GM18526 (cell line): ENCODE results near the gene CLN6.

ENCODE experiments used
- POLR2A ChIP-seq: IDR thresholded peaks from 3 replicates; pipeline ENCODE4 v1.6.1; 2011; ENCODE audit not compliant: insufficient read length; ENCODE audit errors: extremely low read depth

Gene CLN6

DNA sequence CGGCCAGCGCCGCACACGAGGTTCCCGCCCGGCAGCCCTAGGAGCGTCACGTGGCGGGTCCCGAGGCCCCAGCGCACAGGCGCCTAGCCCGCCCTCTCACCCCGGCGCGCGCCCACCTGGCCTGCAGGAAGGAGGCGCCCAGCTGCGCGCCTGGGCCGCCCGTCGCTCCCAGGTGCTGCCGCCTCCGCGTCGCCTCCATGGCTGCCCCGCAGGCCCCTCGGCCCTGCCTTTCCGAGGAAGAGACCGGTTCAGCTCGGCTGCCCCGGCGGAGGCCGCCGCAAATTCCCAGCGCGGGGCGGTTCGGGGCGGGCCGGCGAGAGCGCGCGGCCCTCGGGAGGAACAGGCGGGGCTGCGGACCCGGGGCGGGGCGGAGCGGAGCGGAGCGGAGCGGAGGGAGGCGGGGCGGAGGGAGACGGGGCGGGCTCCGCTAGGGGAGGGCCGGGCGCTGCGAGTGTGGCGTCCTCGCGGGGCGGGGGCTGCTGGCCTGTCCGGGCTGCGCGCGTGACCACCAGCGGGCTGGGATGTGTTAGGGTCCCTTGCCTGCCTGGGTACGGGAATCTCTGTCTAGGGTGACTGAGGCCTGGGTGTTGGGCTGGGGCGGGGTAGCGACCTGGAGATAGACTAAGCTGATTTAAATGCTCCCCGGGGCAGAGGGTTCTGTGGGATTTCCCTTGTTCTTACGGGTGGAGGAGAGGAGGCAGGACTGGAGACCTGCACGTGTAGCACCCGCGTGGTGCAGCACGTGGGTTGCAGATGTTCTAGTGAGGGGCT, at the start of gene CLN6:
Gene CLN6 (minus strand): TSS at position 343 of the 771 bp plus-strand sequence. CDS start 144 bp downstream, at position 199.
- TF ChIP-seq POLR2A = peak; percentile 70

DNA sequence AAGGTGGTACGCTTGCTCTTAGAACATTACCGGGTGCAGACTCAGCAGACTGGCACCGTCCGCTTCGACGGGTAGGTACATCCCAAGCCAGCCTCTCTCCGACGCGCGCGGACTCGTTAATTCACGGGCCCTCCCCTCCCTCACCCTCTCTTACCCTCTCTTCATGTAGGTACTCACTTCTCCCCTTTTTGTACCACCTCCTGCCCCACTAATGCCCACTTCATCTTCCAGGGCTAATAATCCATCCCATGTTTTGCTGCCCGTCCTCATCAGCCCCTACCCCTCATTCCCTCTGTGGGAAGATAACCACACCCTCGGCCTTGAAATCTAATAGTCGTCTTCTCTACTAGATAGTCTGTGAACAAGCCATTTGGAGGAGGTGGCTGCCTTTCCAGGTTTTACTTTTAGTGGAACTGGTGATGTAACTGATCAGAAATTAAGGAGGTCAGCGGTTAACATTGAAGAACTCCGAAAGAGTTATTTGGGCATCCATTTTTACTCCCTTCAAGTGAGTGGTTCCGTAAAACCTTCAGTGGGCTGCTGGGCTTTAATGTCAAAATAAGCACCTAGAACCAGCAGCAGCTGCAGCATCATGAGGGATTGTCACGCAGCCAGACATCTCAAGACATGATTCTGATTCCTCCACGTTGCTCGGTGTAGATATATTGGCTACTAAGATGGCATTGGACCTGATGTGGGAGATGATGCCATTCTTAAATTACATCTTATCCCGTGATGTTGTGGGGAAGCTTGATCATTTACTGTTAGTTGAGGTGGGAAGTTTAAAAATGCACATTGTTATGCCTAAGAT, 49.3 kb upstream of the CLN6 start:
- no peak for TF ChIP-seq POLR2A

DNA sequence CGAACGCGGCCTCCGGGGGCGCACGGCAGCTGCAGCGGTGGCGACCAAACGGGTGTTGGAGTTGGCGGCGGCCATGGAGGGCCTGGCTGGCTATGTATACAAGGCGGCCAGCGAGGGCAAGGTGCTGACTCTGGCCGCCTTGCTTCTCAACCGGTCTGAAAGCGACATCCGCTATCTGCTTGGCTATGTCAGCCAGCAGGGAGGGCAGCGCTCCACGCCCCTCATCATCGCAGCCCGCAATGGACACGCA, 48.7 kb upstream of the CLN6 start:
- no peak for TF ChIP-seq POLR2A

DNA sequence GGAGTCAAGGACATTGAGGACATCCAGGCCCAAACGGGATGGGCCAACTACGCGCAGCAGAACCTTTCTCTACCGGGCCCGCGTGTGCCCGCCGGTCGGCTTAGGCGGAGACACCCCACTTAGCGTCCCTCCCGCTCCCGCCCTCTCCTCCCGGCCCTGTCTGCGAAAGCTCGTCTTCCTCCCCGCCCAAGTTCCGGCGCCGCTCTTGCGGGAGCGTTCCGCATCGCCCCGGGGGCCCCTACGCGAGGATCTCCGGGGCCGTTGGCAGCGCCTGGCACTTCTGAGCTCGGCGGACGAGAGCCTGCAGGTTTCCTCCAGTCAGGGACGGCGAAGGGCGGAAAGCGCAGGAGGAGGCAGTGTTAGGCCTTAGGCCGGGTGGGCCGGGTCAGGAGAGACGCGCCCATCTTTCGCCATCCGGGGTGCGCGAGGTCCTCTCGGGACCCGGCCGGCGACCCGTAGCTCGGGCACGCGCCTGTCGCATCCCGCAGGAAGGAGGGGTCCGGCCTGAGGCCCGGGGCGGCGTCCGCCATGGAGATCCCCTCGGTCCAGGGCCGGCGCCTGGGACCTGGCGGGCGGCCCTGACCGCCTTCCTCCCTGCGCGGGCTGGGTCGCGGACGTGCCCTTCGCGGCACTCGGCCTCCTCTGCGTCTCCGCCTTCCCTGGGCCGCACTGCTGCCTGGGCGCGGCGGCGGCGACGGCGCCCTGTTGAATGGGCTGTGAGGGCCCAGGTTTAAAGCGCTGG, 48.2 kb upstream of the CLN6 start, which contains the start of gene FEM1B:
Gene FEM1B (plus strand): TSS at position 143 of the 742 bp plus-strand sequence. CDS start 673 bp downstream, outside the sequence.
- peak; percentile 63 for TF ChIP-seq POLR2A

DNA sequence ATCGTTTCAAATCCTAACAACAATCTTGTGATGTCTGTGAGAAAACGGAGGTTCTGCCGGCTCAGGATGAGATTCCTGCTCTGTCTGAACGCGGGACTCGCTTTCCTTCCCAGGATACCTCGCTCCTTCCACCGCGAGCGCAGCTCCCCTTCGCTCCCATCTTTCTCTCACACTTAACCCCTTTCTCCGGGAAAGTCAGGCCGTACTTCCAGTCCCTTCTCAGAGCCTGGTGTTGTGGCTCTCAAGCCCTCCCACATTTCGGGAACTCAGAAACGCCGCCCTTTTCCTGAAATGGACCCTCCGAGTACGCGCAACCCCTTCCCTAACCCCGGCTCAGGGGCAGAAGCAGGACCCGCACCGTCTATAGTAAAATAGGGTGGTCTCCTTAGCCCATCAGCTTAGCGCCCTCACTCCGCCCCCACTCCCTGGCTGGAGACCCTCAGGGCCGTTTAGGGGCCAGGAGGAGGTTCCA, 47.6 kb upstream of the CLN6 start:
- no peak for TF ChIP-seq POLR2A

DNA sequence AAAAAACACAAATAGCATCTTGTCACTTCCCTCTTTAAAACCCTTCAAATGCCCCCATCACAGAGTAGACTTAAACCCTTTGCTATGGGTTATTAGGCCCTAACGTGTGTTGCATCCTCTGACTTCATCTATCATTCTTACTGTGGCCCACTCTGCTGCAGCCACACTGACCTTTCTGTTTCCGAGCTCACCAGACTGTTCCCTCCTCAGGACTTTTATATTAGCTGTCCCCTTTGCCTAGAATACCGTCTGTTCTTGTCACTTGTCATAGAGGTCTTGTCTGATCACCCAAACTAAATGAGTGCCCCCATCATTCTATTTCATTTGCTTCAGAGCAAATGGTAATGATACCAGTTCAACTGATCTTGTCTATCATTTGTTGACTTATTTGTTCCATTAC, 47.1 kb upstream of the CLN6 start:
- TF ChIP-seq POLR2A = no peak

DNA sequence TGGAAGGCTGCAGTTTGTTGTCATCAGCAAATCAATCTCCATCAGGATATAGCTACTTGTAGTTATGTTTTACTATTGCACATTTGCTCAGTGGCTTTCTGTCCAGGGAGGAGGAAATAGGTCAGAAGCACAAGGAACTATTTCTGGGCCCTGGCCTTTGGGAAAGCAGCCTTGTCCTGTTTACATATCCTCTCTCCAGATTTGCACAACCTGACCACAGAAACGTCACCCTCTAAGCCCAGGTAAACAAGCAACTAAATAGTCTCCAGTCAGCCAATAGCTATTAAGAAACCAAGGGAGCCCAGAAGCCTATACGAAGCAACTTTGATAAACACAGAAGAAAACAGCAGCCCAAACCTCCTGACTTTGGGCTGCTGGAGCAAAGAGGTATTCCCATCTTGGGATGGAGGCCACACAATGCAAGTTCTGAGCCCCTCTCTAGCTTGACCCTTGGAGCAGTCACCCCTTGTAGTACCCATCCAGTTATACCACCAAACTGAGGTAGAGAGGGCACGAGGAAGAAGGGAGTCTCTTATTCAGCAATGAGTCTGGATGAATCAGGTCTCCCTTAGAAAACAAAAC, 45.7 kb upstream of the CLN6 start:
- no peak for TF ChIP-seq POLR2A

DNA sequence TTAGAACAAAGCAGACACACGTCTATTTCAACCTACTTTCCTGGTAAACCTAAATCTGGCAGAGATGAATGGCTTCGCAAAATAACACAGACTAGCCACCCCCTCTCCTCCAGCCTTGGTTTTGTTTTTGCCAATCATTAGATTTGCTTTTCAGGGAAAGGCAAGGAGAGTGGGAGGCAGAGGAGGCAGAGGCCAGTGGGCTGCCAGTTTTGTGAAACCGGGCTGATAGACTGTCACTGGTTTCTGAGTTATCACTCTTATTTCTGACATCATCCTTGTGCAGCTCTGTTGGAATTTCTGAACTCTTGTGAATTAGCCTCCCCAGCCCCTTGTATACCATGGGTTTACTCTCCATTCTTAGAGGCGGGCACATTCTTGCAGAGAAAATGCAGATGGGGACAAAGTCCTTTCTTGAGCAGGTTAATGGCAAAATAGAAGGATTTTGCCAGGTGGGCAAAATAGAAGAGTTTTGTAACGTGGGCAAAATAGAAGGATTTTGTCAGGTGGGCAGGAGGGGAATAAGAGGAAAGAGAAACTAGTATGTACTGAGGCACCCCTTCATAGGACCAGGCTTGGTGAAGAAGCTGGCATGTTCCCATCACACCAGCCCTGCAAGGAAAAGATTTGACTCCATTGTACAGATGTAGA, 44.8 kb upstream of the CLN6 start:
- TF ChIP-seq POLR2A = no peak

DNA sequence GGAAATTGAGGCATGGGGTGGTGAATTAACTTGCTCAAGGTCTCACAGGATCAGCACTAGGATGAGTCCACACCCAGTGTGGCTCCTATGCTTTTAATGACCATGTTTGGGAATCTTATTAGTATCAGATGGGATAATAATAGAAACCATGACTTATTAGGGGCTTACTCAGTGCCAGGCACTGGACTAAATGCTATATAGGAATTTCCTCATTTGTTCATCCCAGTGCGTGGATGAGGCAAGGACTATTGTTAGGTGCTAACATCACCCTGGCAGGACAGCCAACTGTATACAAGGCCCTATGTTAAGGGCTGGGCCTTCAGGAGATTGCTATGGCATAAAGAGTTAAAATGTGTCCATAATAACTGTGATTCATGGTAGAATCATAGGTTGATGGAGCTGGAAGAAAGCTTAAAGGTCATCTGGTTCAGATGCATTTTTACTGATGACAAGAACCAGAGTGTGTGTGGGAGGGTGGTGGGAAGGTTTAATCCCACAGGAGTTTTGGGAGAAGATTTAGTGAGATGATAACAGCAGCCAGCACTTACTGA, 43.3 kb upstream of the CLN6 start:
- no peak for TF ChIP-seq POLR2A

DNA sequence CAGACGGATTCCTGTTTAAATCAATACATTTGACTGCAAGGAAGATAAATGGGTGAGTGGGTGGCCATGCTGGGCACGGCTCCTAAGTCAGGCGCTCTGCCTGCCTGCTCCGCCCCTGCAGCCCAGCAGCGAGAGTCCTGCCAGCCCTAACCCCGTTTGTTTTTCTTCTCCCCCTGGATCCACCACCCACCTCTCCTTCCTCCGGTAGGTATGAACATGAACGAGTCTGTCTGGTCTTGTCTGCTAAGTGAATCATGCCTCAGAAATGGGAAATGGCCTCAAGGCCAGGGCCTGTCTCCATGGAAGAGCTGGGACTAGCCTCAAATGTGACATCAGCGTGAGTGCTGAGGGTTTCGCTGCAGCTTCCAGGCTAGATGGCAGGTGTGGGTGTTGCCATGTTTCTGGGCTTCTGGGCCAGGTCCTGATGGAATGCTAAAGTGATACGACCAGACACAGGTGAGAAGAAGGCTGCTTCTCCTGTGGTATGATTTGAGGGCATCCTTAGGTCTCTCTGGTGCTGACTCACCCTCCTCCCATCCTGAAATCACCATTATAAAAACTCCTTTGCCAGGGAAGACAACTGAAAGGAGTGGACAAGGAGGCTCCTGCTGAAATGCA, 42.4 kb upstream of the CLN6 start:
- no peak for TF ChIP-seq POLR2A

DNA sequence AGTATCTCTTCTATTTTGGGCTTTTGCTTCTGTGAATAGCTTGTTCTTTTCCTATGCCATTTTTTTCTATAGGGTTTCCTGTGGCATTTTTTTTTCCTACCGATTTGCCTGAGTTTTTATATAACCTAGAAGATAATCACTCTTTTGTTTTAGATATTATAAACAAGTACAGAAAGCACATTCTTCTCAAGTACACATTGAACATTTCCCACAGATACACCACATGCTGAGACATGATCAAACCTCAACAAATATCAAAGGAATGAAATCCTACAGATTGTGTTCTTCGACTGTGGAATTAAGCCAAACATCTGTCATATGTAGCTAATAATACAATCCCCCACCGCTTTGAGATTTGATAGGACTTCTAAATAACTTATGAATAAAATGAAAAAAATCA, 38.9 kb upstream of the CLN6 start:
- no peak for TF ChIP-seq POLR2A

DNA sequence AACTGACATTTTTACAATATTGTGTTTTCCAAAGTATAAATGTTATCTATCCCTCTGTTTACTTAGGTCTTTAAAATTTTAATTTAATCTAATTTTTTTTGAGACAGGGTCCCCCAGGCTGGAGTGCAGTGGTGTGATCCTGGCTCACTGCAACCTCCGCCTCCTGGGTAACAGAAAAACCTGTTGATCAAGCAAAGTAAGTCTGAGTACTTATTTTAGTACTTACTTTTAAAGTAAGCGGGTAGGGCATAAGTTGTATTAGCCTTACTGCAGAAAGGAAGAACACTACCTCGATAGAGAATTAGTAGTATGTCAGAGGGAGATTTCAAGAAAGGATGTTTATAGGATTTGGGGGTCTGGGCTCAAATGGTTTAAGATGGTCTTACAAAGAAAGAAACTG, 36.1 kb upstream of the CLN6 start:
- TF ChIP-seq POLR2A = no peak

DNA sequence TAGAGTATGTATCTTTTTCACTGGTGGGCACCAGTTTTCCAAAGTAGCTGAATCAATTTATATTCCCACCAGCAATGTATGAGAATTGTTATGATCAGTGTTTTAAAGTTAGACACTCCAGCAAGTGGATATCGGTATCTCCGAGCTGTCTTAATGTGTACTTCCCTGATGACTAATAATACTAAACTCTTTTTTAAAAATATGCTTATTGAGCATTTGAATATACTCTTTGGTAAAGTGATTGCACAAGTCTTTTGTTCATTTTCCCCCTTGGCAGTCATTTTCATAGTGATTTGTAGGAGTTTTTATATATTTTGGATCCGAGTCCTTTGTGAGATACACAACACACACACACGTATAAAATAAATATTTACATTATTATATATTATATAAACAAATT, 35.6 kb upstream of the CLN6 start:
- TF ChIP-seq POLR2A = no peak

DNA sequence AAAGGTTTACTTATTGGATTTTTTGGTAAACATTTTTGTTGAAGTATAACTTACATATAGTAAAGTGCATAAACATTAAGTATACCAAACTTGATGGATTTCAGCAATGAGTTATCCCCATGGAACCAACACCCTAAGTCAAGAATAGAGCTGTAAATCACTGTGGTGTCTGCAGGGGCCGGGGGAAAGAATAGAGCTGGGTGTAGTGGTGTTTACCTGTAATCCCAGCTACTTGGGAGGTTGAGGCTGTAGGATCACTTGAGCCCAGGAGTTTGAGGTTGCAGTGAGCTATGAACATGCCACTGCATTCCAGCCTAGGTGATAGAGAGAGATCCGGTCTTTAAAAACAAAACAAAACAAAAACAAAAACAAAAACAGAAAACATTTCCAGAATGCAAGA, 34.8 kb upstream of the CLN6 start:
- no peak for TF ChIP-seq POLR2A

DNA sequence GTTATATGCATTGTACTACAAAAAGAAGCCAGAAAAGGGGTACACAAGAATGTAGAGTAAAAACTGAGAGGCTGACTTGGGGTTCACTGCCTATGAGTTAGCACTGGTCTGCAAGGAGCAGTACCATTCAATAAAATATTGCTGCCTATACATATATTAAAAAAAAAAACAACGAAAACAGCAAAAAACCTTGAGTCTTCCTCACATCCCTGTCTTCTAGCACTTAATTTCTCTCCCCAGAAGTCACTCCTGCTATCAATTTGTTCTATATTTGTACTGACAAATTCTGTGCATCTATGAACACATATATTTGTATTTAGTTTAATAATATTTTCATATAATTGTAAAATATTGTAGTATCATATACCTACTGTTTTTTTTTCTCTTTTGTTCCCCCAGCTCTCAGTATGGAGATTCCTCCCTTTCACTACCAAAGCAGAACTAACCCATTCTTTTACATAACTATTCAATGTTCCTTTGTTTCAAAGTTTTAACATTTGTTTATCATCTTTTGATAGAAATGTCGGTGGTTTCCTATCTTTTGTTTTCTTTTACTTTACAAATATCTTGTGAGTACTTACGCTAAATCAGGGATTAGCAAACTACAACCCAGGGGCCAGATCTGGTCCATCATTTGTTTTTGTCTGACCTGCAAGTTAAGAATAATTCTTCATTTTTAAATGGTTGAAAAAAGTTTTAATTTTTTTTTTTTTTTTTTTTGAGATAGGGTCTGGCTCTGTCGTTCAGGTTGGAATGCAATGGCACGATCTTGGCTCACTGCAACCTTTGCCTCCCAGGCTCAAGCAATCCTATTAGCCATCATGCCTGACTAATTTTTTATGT, 33.2 kb upstream of the CLN6 start:
- no peak for TF ChIP-seq POLR2A
